IgD-negative memory B cell (primary cell): Measurements from ENCODE around the gene NRP1. TPM values are rescaled to one million over a fixed set of nuclear protein-coding genes. Genes with fewer than 3 reads are reported as not detected.

Experiments
- H3K27ac Mint-ChIP-seq, 3 donors: one replicate each; pipeline ENCODE4 v1.8.0; 2020 to 2022; ENCODE audit warnings: mild to moderate bottlenecking in 3 of 3, mixed read lengths in 3 of 3, moderate library complexity in 1 of 3
- H3K27me3 Mint-ChIP-seq: one replicate; pipeline ENCODE4 v1.8.0; 2021; ENCODE audit warnings: mixed read lengths
- H3K36me3 Mint-ChIP-seq: one replicate; pipeline ENCODE4 v1.8.0; 2020; ENCODE audit warnings: mild to moderate bottlenecking, mixed read lengths
- H3K4me1 Mint-ChIP-seq, 3 donors: one replicate each; pipeline ENCODE4 v1.8.0; 2020 to 2022; ENCODE audit warnings: mixed read lengths in 3 of 3, mild to moderate bottlenecking in 1 of 3
- H3K4me3 Mint-ChIP-seq, 4 donors: one replicate each; pipeline ENCODE4 v1.8.0; 2020 to 2022; ENCODE audit warnings: mild to moderate bottlenecking in 4 of 4, mixed read lengths in 4 of 4, moderate library complexity in 3 of 4
- H3K9me3 Mint-ChIP-seq, 3 donors: one replicate each; pipeline ENCODE4 v1.8.0; 2020 to 2021; ENCODE audit warnings: mixed read lengths in 3 of 3, mild to moderate bottlenecking in 1 of 3
- polyA plus RNA-seq: library from polyadenylated mRNA; unstranded; fragments of 300-500 nt; fragmentation: Illumina TruSeq; gene quantifications from one replicate; pipeline ENCODE4 v1.2.3, GENCODE V29; 2021

NRP1 gene
- polyA plus RNA-seq, 1 donor from 2014 or later = not detected

DNA sequence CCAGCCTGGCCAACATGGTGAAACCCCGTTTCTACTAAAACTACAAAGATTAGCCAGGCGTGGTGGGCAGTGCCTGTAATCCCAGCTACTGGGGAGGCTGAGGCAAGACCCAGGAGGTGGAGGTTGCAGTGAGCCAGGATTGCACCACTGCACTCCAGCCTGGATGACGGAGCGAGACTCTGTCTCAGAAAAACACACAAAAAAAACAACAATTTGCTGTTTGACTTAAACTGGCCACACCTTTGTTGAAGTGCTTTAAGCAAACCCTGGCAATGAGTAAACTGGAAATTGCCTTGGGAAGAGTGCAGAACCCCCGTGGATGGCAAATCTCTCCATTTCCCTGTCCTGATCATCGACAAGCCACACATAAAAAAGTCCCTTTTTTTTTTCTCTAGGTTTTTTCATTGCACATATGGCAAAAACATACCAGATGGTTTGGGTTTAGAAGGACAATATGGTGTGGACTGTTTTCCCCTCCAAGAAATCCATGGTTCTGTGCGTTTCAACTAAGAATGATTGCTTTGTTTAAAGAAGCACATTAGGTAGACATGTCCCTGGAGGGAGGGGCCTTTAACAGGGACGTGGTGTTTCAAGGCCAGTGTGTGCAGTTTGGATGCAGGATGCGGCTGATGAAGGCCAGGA, 76.9 kb downstream of the NRP1 start:
- Mint-ChIP-seq H3K9me3 (peaks cover 0 to 3% (median 0%) of the 10 kb centered on the region in 3 donors), H3K36me3 (peaks cover 2% of the 10 kb centered on the region), H3K4me1 (peaks cover 0 to 2% (median 0%) of the 10 kb centered on the region in 3 donors), H3K27ac (no peak overlapping the region), H3K4me3 (no peak overlapping the region), H3K27me3 (peaks cover 1% of the 10 kb centered on the region)

GRCh38 chr10:33256458-33256857, 78.0 kb downstream of the NRP1 start:
- H3K27ac Mint-ChIP-seq = no peak overlapping the region
- peaks cover 0 to 2% (median 0%) of the 10 kb centered on the region in 3 donors for H3K4me1 Mint-ChIP-seq
- H3K27me3 Mint-ChIP-seq = peaks cover 1% of the 10 kb centered on the region
- H3K4me3 Mint-ChIP-seq = no peak overlapping the region
- peaks cover 2% of the 10 kb centered on the region for H3K36me3 Mint-ChIP-seq
- peaks cover 0 to 3% (median 0%) of the 10 kb centered on the region in 3 donors for H3K9me3 Mint-ChIP-seq

GRCh38 chr10:33254556-33255160, 79.8 kb downstream of the NRP1 start:
- no peaks in the 10 kb centered on the region for H3K27me3 Mint-ChIP-seq
- H3K4me3 Mint-ChIP-seq = no peak overlapping the region
- H3K36me3 Mint-ChIP-seq = peaks cover 2% of the 10 kb centered on the region
- H3K9me3 Mint-ChIP-seq = peaks cover 0 to 7% (median 3%) of the 10 kb centered on the region in 3 donors
- no peak overlapping the region for H3K27ac Mint-ChIP-seq
- peaks cover 0 to 2% (median 0%) of the 10 kb centered on the region in 3 donors for H3K4me1 Mint-ChIP-seq

DNA sequence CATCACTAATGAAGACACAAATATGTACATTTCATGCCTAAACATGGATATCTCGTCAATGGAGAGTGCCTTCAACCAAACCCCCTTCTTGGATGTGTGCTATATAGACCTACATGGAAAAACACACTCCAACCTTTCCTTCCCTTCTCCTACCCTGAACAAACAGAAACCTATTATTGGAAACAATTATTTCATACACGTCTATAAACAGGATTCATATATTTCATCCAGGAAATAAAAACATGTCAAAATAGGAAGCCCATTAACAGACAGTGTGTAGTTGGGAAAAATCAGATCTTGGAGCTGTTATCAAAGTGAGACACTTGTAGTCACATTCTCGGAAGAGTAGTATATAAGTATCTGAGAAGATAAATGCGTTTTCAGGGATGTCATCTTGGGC, 81.1 kb downstream of the NRP1 start:
- no peak overlapping the region for H3K4me3 Mint-ChIP-seq
- H3K27ac Mint-ChIP-seq = no peak overlapping the region
- peaks cover 2 to 9% (median 9%) of the 10 kb centered on the region in 3 donors for H3K4me1 Mint-ChIP-seq
- peaks cover 0 to 7% (median 0%) of the 10 kb centered on the region in 3 donors for H3K9me3 Mint-ChIP-seq
- H3K27me3 Mint-ChIP-seq = no peaks in the 10 kb centered on the region
- peaks cover under 1% of the 10 kb centered on the region for H3K36me3 Mint-ChIP-seq

DNA sequence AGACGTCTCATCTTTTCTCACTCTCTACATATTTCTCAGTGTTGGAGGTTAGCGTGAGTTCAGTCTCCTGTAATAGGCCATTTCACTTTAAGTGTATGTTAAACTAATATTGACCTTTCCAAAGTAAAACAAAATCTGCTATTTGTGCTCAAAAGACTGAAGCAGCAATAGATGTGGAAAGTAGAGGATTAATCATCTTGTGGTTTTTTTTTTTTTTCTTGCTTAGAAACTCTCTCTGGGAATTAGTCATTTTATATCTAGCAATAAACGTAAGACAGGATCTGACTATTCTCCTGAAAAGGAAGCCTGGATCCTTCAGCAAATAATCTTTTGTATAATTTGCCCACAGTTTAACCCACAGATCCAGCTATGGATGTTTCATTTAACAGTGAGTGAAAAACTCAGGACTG, 81.7 kb downstream of the NRP1 start:
- Mint-ChIP-seq H3K36me3 (no peaks in the 10 kb centered on the region), H3K9me3 (peaks cover 0 to 7% (median 0%) of the 10 kb centered on the region in 3 donors), H3K4me1 (peaks cover 3 to 11% (median 9%) of the 10 kb centered on the region in 3 donors), H3K27me3 (no peaks in the 10 kb centered on the region), H3K27ac (no peak overlapping the region), H3K4me3 (no peak overlapping the region)

GRCh38 chr10:33252324-33252723, 82.1 kb downstream of the NRP1 start:
- peaks cover 0 to 7% (median 0%) of the 10 kb centered on the region in 3 donors for H3K9me3 Mint-ChIP-seq
- H3K27me3 Mint-ChIP-seq = no peaks in the 10 kb centered on the region
- H3K4me3 Mint-ChIP-seq = no peak overlapping the region
- H3K36me3 Mint-ChIP-seq = no peaks in the 10 kb centered on the region
- H3K4me1 Mint-ChIP-seq = peaks cover 3 to 11% (median 9%) of the 10 kb centered on the region in 3 donors
- H3K27ac Mint-ChIP-seq = no peak overlapping the region

GRCh38 chr10:33249659-33250345, 84.7 kb downstream of the NRP1 start:
- no peak overlapping the region for H3K27ac Mint-ChIP-seq
- peaks cover 5 to 14% (median 9%) of the 10 kb centered on the region in 3 donors for H3K4me1 Mint-ChIP-seq

DNA sequence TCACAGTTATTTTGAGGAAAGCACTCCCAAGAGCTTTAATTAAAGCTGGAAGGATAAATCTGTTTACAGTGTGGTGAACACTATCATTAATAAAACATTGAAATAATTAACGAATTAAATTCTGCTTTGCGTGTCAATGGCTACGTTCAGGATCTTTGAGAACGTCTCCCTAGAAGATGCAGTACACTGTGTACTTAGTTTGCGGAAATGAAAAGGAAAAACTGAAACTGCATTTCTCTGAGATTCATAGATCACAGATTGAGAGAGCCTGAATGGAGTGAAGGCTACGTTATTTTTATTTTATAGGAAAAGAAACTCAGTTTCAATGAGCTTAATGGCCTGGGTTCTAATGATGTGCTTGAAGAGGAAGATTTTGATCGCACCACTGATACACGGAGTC, 85.3 kb downstream of the NRP1 start:
- Mint-ChIP-seq H3K9me3 (peaks cover 0 to 7% (median 0%) of the 10 kb centered on the region in 3 donors), H3K27ac (no peak overlapping the region), H3K27me3 (peaks cover 3% of the 10 kb centered on the region), H3K36me3 (peaks cover 2% of the 10 kb centered on the region), H3K4me3 (no peak overlapping the region), H3K4me1 (peaks cover 5 to 18% (median 14%) of the 10 kb centered on the region in 3 donors)

More at GRCh38 chr10:33249659-33250345, 84.7 kb downstream of the NRP1 start:
- Mint-ChIP-seq H3K4me3 (no peak overlapping the region), H3K9me3 (peaks cover 0 to 7% (median 0%) of the 10 kb centered on the region in 3 donors), H3K27me3 (no peaks in the 10 kb centered on the region), H3K36me3 (peaks cover 2% of the 10 kb centered on the region)

DNA sequence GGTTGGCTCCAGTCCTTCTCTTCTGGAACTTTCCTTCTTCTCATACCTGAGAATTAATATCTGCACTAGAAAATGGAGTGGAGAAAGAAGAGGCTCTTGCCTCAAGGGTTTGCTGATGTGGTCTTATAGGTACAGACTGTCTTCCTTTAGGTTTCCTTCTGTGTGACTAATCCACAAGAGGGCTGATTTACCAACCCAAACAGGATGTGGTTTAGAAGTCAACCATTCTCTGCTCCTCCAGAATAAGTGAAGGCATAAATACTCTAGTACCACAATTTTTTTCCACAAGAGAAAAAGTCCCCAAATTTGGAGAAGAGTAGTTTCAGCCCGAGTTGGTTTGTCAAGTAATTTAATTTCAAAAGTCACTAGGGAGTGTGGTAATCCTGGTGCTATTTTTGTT, 85.8 kb downstream of the NRP1 start:
- Mint-ChIP-seq H3K4me3 (peak overlapping the region in 1 of 4 donors; percentile 19), H3K9me3 (peaks cover 0 to 7% (median 0%) of the 10 kb centered on the region in 3 donors), H3K27me3 (peaks cover 6% of the 10 kb centered on the region), H3K27ac (no peak overlapping the region), H3K36me3 (peaks cover 2% of the 10 kb centered on the region), H3K4me1 (peaks cover 5 to 22% (median 15%) of the 10 kb centered on the region in 3 donors)

DNA sequence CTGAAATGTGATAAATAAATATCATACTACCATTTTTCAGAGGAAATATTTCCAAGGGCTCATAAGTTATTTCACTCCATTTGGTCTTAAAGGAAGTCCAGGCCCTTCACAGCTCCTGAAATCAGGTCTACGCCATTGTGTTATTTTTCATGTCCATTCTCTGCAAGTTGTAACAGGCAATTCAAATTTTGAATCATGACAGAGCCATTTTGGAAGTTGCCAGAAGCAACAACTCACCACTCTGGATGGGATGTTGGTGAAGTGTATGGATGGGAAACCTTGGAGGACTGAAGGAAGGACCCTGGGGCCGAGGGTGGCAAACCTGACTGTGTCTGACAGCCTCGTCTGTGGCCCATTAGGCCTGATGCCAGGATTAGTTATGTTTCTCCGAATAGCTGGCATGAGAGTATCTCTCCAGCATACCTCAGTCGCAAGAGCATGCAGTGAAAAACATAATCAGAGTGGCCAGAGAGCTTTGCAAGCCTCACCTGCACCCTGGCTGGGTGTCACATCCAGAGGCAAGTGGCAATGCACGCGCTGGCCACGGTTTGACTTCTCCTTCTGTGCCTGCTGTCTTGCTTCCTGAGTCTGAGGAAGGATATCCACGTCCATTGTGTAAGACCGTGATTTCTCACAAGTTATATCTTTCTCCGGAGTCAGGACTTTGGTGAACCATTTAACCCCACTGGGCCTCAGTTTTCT, 87.1 kb downstream of the NRP1 start:
- Mint-ChIP-seq H3K27ac (no peak overlapping the region), H3K36me3 (peaks cover 2% of the 10 kb centered on the region), H3K9me3 (peaks cover 0 to 7% (median 0%) of the 10 kb centered on the region in 3 donors), H3K27me3 (peaks cover 6% of the 10 kb centered on the region), H3K4me1 (peaks cover 5 to 22% (median 15%) of the 10 kb centered on the region in 3 donors), H3K4me3 (no peak overlapping the region)

DNA sequence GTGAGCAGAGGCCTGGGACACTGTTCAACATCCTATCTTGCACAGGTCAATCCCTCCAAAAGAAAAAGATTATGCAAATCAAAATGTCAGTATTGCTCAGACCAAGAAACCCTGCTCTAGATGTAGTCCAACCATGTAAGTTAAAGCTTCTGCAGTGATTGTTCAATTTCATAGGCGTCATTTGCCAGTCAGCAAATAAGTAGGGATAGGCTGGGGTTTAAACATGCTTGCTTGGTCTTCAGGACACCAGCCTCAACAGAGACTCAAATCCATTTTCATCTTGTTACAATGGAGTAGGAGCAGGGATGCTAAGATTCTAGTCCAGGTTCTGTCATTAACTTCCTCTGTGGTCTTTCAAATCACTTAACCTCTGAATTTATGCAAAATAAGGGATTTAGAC, 89.1 kb downstream of the NRP1 start:
- Mint-ChIP-seq H3K27me3 (peaks cover 9% of the 10 kb centered on the region), H3K4me3 (no peak overlapping the region), H3K27ac (no peak overlapping the region), H3K4me1 (peaks cover 8 to 26% (median 21%) of the 10 kb centered on the region in 3 donors), H3K9me3 (no peaks in the 10 kb centered on the region), H3K36me3 (peaks cover 2% of the 10 kb centered on the region)

DNA sequence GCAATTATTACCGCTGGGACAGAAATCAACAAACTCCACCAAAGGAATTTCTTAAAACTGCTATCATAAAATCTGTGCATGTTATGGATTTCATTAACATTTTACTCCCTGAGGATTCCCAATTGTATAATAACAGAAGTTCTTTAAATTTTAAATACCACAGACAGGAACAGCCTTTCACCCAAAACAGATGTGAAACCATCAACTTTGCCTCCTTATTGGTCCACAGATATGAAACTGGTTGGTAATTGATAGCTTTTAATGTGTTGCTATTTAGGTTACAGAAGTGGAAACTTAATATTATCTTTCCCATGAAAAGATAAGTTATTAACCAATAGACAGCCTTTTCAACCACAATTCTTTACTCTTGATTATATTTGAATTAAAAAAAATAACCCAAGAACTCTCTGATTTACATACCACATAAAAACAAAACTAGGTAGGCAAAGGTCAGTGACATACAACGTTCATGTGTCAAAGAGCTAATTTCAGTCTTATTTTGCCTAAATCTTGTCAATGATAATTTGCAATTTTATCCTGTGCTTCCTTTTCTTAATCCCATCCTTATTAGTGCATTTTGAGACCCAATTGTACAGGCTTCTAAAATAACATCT, 90.0 kb downstream of the NRP1 start:
- Mint-ChIP-seq H3K4me3 (no peak overlapping the region), H3K9me3 (no peaks in the 10 kb centered on the region), H3K27ac (no peak overlapping the region), H3K27me3 (peaks cover 9% of the 10 kb centered on the region), H3K4me1 (peaks cover 8 to 26% (median 21%) of the 10 kb centered on the region in 3 donors), H3K36me3 (peaks cover 2% of the 10 kb centered on the region)

- Mint-ChIP-seq H3K36me3 (peaks cover 2% of the 10 kb centered on the region), H3K9me3 (no peaks in the 10 kb centered on the region), H3K27ac (no peak overlapping the region), H3K27me3 (peaks cover 9% of the 10 kb centered on the region), H3K4me1 (peaks cover 8 to 20% (median 14%) of the 10 kb centered on the region in 3 donors), H3K4me3 (peak overlapping the region in 1 of 4 donors; percentile 21)
Observed at GRCh38 chr10:33243703-33244102, 90.8 kb downstream of the NRP1 start.

- no peaks in the 10 kb centered on the region for H3K9me3 Mint-ChIP-seq
- H3K36me3 Mint-ChIP-seq = peaks cover 2% of the 10 kb centered on the region
- H3K27ac Mint-ChIP-seq = no peak overlapping the region
Observed at GRCh38 chr10:33242931-33243330, 91.5 kb downstream of the NRP1 start.

More at GRCh38 chr10:33242931-33243330, 91.5 kb downstream of the NRP1 start:
- peaks cover 6 to 15% (median 12%) of the 10 kb centered on the region in 3 donors for H3K4me1 Mint-ChIP-seq
- no peak overlapping the region for H3K4me3 Mint-ChIP-seq
- H3K27me3 Mint-ChIP-seq = peaks cover 9% of the 10 kb centered on the region
